WI38 (cell line): ENCODE measurements around the gene WDR36.

ENCODE experiments used
- H3K4me3 ChIP-seq: 2 replicates; pipeline ENCODE4 v1.5.1; 2011; ENCODE audit warnings: low read depth, mild to moderate bottlenecking, control low read depth, low read length
- CTCF ChIP-seq: IDR thresholded peaks from 2 replicates; pipeline ENCODE4 v1.5.1; 2012; ENCODE audit warnings: low read depth, mild to moderate bottlenecking, control low read depth, low read length

WDR36 gene

GRCh38 chr5:111092062-111092853, at the start of gene WDR36:
Gene WDR36 (plus strand): TSS chr5:111092348. CDS start chr5:111092457, 109 bp downstream.
- peak within 1 kb of the TSS; percentile 85 for H3K4me3 ChIP-seq
- TF ChIP-seq CTCF: 0 out of 2 replicates have a peak, but pooled peaks have one; percentile 4

GRCh38 chr5:111043712-111044506, 48.2 kb upstream of the WDR36 start:
- no peak overlapping the region for H3K4me3 ChIP-seq
- TF ChIP-seq CTCF: no peak

- no peak overlapping the region for H3K4me3 ChIP-seq
- TF ChIP-seq CTCF: no peak
Observed at GRCh38 chr5:111058064-111058463, 34.1 kb upstream of the WDR36 start.

GRCh38 chr5:111060169-111060568, 32.0 kb upstream of the WDR36 start:
- H3K4me3 ChIP-seq: no peak overlapping the region
- TF ChIP-seq CTCF: no peak

- no peak for TF ChIP-seq CTCF
- no peak overlapping the region for H3K4me3 ChIP-seq
Observed at GRCh38 chr5:111061618-111062017, 30.5 kb upstream of the WDR36 start.

GRCh38 chr5:111063709-111064322, 28.3 kb upstream of the WDR36 start:
- no peak overlapping the region for H3K4me3 ChIP-seq
- 0 out of 2 replicates have a peak, but pooled peaks have one; percentile 9 for TF ChIP-seq CTCF
